Breast epithelium (tissue), 3 donors: ENCODE results near the gene CENPT.

Source experiments
- CTCF ChIP-seq, 3 donors: fragments of 450-650 bp; IDR thresholded peaks; one replicate each; pipeline ENCODE4 v1.5.1; 2016 to 2017; ENCODE audit warnings: antibody characterized with exemption in 3 of 3, mild to moderate bottlenecking in 3 of 3, moderate library complexity in 3 of 3
- POLR2A ChIP-seq: fragments of 450-650 bp; IDR thresholded peaks from one replicate; pipeline ENCODE4 v1.6.1; 2016; ENCODE audit warnings: antibody characterized with exemption, mild to moderate bottlenecking, moderate library complexity
- POLR2AphosphoS5 ChIP-seq, 3 donors: sonication (generic); formaldehyde crosslinking; IDR thresholded peaks; one replicate each; pipeline ENCODE4 v1.6.1; 2017; ENCODE audit warnings: antibody characterized with exemption in 3 of 3

GRCh38 chr16:67871256-67871655 is 23.8 kb upstream of the CENPT start:
- TF ChIP-seq CTCF (IDR thresholded peaks at IDR 0.05): no peak
- no peak for TF ChIP-seq POLR2A
- no peak for TF ChIP-seq POLR2AphosphoS5 (IDR thresholded peaks at IDR 0.05)
